Breast epithelium (tissue), 3 donors: Measurements from ENCODE around the gene RETSAT.

Experiments
- POLR2A ChIP-seq: fragments of 450-650 bp; IDR thresholded peaks from one replicate; pipeline ENCODE4 v1.6.1; 2016; ENCODE audit warnings: antibody characterized with exemption, mild to moderate bottlenecking, moderate library complexity
- TF ChIP-seq, protein P1 (sequence below), 3 donors: fragments of 450-650 bp; IDR thresholded peaks; one replicate each; pipeline ENCODE4 v1.5.1; 2016 to 2017; ENCODE audit warnings: antibody characterized with exemption in 3 of 3, mild to moderate bottlenecking in 3 of 3, moderate library complexity in 3 of 3

- TF ChIP-seq, protein P1, sequence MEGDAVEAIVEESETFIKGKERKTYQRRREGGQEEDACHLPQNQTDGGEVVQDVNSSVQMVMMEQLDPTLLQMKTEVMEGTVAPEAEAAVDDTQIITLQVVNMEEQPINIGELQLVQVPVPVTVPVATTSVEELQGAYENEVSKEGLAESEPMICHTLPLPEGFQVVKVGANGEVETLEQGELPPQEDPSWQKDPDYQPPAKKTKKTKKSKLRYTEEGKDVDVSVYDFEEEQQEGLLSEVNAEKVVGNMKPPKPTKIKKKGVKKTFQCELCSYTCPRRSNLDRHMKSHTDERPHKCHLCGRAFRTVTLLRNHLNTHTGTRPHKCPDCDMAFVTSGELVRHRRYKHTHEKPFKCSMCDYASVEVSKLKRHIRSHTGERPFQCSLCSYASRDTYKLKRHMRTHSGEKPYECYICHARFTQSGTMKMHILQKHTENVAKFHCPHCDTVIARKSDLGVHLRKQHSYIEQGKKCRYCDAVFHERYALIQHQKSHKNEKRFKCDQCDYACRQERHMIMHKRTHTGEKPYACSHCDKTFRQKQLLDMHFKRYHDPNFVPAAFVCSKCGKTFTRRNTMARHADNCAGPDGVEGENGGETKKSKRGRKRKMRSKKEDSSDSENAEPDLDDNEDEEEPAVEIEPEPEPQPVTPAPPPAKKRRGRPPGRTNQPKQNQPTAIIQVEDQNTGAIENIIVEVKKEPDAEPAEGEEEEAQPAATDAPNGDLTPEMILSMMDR (IDR thresholded peaks at IDR 0.05), result no peak
- no peak for TF ChIP-seq POLR2A
These were observed 34.7 kb upstream of the RETSAT start for GRCh38 chr2:85388878-85389538.
